Type B pancreatic cell (in vitro differentiated cells): Measurements from ENCODE around the gene AMIGO3. TPM values are rescaled to one million over a fixed set of nuclear protein-coding genes. Genes with fewer than 3 reads are reported as not detected.
A peak's percentile ranks its signal among the peaks of the same experiment; 100 is the strongest.
"Not testable (repeated sequence)": the region's sequence is repeated elsewhere in the genome, so short reads cannot be mapped to it uniquely, and the experiment has no call there.

Experiments
- DNase-seq: peaks from one replicate; pipeline ENCODE4 v3.0.0; 2021; ENCODE audit warnings: mixed read lengths; ENCODE audit not compliant: unreplicated experiment; ENCODE audit errors: extremely low spot score
- H3K27ac Mint-ChIP-seq: 2 replicates; pipeline ENCODE4 v1.8.0; 2021; ENCODE audit warnings: mild to moderate bottlenecking, mixed read lengths
- H3K27me3 Mint-ChIP-seq: 2 replicates; pipeline ENCODE4 v1.8.0; 2021; ENCODE audit warnings: mixed read lengths
- H3K36me3 Mint-ChIP-seq: 2 replicates; pipeline ENCODE4 v1.8.0; 2021; ENCODE audit warnings: mixed read lengths
- H3K4me1 Mint-ChIP-seq: one replicate; pipeline ENCODE4 v1.8.0; 2021; ENCODE audit warnings: mixed read lengths; ENCODE audit not compliant: unreplicated experiment
- H3K4me3 Mint-ChIP-seq: 2 replicates; pipeline ENCODE4 v1.8.0; 2021; ENCODE audit warnings: mild to moderate bottlenecking, mixed read lengths
- H3K9me3 Mint-ChIP-seq: 2 replicates; pipeline ENCODE4 v1.8.0; 2021; ENCODE audit warnings: mixed read lengths
- CTCF ChIP-seq: fragments of 200-600 bp; sonication (generic); conservative IDR thresholded peaks from 2 replicates; pipeline ENCODE4 v1.5.0; 2021; ENCODE audit warnings: antibody characterized with exemption, mild to moderate bottlenecking
- total RNA-seq: library from RNA; stranded (reverse); gene quantifications from 2 replicates; pipeline ENCODE4 v1.2.1, GENCODE V29; 2021; ENCODE audit warnings: low replicate concordance

AMIGO3 gene
- total RNA-seq, 1 donor from 2014 or later = 0.36 TPM

- peak overlapping the region; percentile 96 for H3K4me3 Mint-ChIP-seq
- H3K4me1 Mint-ChIP-seq = peaks cover 11% of the 10 kb centered on the region
- H3K27me3 Mint-ChIP-seq, H3K36me3 Mint-ChIP-seq, H3K9me3 Mint-ChIP-seq, DNase-seq: not testable (repeated sequence)
- peak overlapping the region; percentile 93 for H3K27ac Mint-ChIP-seq
Measured at GRCh38 chr3:49689908-49690624, 29.4 kb downstream of the AMIGO3 start.

GRCh38 chr3:49689046-49689907 lies 30.2 kb downstream of the AMIGO3 start, which contains the start of the genes MST1 and RNF123:
MST1 (minus strand) TSS chr3:49689474; CDS start chr3:49688691, 783 bp downstream.
RNF123 (plus strand) TSS chr3:49689557; CDS start chr3:49691166, 1,609 bp downstream.
- H3K27me3 Mint-ChIP-seq = no peaks in the 10 kb centered on the region
- no peaks in the 10 kb centered on the region for H3K36me3 Mint-ChIP-seq
- H3K27ac Mint-ChIP-seq = peak within 1 kb of the TSS; percentile 93
- DNase-seq = peak; percentile 95
- H3K4me3 Mint-ChIP-seq = peak within 1 kb of the TSS; percentile 96
- H3K9me3 Mint-ChIP-seq = no peaks in the 10 kb centered on the region
- peak; percentile 60 for TF ChIP-seq CTCF
- H3K4me1 Mint-ChIP-seq = peaks cover 11% of the 10 kb centered on the region

GRCh38 chr3:49688338-49689045 lies 31.0 kb downstream of the AMIGO3 start:
- H3K36me3 Mint-ChIP-seq, H3K9me3 Mint-ChIP-seq, DNase-seq, H3K27me3 Mint-ChIP-seq: not testable (repeated sequence)
- H3K27ac Mint-ChIP-seq = peak overlapping the region; percentile 93
- H3K4me1 Mint-ChIP-seq = peaks cover 11% of the 10 kb centered on the region
- peak overlapping the region; percentile 96 for H3K4me3 Mint-ChIP-seq

- peak overlapping the region; percentile 83 for H3K4me3 Mint-ChIP-seq
- H3K4me1 Mint-ChIP-seq = peaks cover 11% of the 10 kb centered on the region
- peak overlapping the region; percentile 36 for H3K27ac Mint-ChIP-seq
- not testable (repeated sequence) for DNase-seq, H3K9me3 Mint-ChIP-seq, H3K27me3 Mint-ChIP-seq, H3K36me3 Mint-ChIP-seq
Measured at GRCh38 chr3:49687424-49687795, 32.1 kb downstream of the AMIGO3 start.

- not testable (repeated sequence) for H3K27me3 Mint-ChIP-seq, H3K36me3 Mint-ChIP-seq, H3K9me3 Mint-ChIP-seq, DNase-seq
- peaks cover 11% of the 10 kb centered on the region for H3K4me1 Mint-ChIP-seq
- peak overlapping the region; percentile 83 for H3K4me3 Mint-ChIP-seq
- peak overlapping the region; percentile 58 for H3K27ac Mint-ChIP-seq
Measured at GRCh38 chr3:49686769-49687423, 32.6 kb downstream of the AMIGO3 start.

- not testable (repeated sequence) for H3K36me3 Mint-ChIP-seq, H3K9me3 Mint-ChIP-seq, H3K27me3 Mint-ChIP-seq, DNase-seq, H3K27ac Mint-ChIP-seq
- H3K4me3 Mint-ChIP-seq = peak overlapping the region; percentile 83
- H3K4me1 Mint-ChIP-seq = peaks cover 11% of the 10 kb centered on the region
Measured at GRCh38 chr3:49686346-49686745, 33.1 kb downstream of the AMIGO3 start.

GRCh38 chr3:49685846-49686245 lies 33.6 kb downstream of the AMIGO3 start:
- H3K27ac Mint-ChIP-seq, H3K9me3 Mint-ChIP-seq, DNase-seq, H3K4me3 Mint-ChIP-seq, H3K36me3 Mint-ChIP-seq, H3K27me3 Mint-ChIP-seq: not testable (repeated sequence)
- peaks cover 11% of the 10 kb centered on the region for H3K4me1 Mint-ChIP-seq

- H3K4me3 Mint-ChIP-seq = peak overlapping the region; percentile 52
- H3K27me3 Mint-ChIP-seq, DNase-seq, H3K36me3 Mint-ChIP-seq, H3K4me1 Mint-ChIP-seq, H3K27ac Mint-ChIP-seq, H3K9me3 Mint-ChIP-seq: not testable (repeated sequence)
Measured at GRCh38 chr3:49685103-49685502, 34.4 kb downstream of the AMIGO3 start.

GRCh38 chr3:49684453-49684852 lies 35.0 kb downstream of the AMIGO3 start:
- H3K9me3 Mint-ChIP-seq, H3K27me3 Mint-ChIP-seq, H3K36me3 Mint-ChIP-seq, DNase-seq, H3K4me1 Mint-ChIP-seq, H3K27ac Mint-ChIP-seq, H3K4me3 Mint-ChIP-seq: not testable (repeated sequence)
